IMR-90 (cell line): ENCODE measurements around the gene KCTD16. TPM values are rescaled to one million over a fixed set of nuclear protein-coding genes. Genes with fewer than 3 reads are reported as not detected.

Experiments used
- ATAC-seq: fragments of 200-7000 bp; cut with Tn5 transposase; 2 replicates; pipeline ENCODE4 v1.9.1; 2020; ENCODE audit warnings: low read depth, mild to moderate bottlenecking, moderate library complexity
- BruUV-seq: library from RNA; stranded (reverse); fragments of 400-500 nt; replicated peaks from 2 replicates; lab custom pipeline; 2021; lab: Mats Ljungman, UMichigan
- CTCF ChIA-PET: fragments of 300-600 bp; formaldehyde crosslinking; extraction: SDS; loops from one replicate; lab custom pipeline; 2021; ENCODE audit warnings: antibody characterized with exemption; lab: Yijun Ruan, JAX
- POLR2A ChIA-PET: fragments of 300-600 bp; sonication (Branson Sonifier 250); formaldehyde crosslinking; loops from one replicate; lab custom pipeline; 2022; ENCODE audit warnings: antibody characterized with exemption; ENCODE audit not compliant: unreplicated experiment; lab: Charles Lee
- DNase-seq: peaks from one replicate; pipeline ENCODE4 v3.0.0; 2013
- H2AFZ ChIP-seq: replicated peaks from 2 replicates; pipeline ENCODE3; 2013; ENCODE audit warnings: low read length, mild to moderate bottlenecking; ENCODE audit not compliant: poor library complexity
- H2AK5ac ChIP-seq: 2 replicates; pipeline ENCODE4 v1.6.1; 2013; ENCODE audit warnings: low read depth, low read length, inconsistent platforms
- H2AK9ac ChIP-seq: replicated peaks from 2 replicates; pipeline ENCODE3; 2013; ENCODE audit warnings: mild to moderate bottlenecking, low read depth, low read length, moderate library complexity; ENCODE audit not compliant: poor library complexity
- H2BK120ac ChIP-seq: 2 replicates; pipeline ENCODE4 v1.6.1; 2013; ENCODE audit warnings: low read depth, low read length, inconsistent platforms
- H2BK15ac ChIP-seq: 3 replicates; pipeline ENCODE4 v1.6.1; 2013; ENCODE audit warnings: low read depth, low read length, inconsistent platforms
- H2BK20ac ChIP-seq: 2 replicates; pipeline ENCODE4 v1.6.1; 2013; ENCODE audit warnings: low read depth, mild to moderate bottlenecking, inconsistent platforms, low read length, moderate library complexity
- H2BK5ac ChIP-seq: 2 replicates; pipeline ENCODE4 v1.6.1; 2013; ENCODE audit warnings: mild to moderate bottlenecking, low read depth, low read length, inconsistent platforms; ENCODE audit not compliant: poor library complexity, severe bottlenecking
- H3K14ac ChIP-seq: replicated peaks from 2 replicates; pipeline ENCODE4 v1.6.1; 2013; ENCODE audit warnings: low read depth, low read length, inconsistent platforms
- H3K18ac ChIP-seq: 2 replicates; pipeline ENCODE4 v1.6.1; 2013; ENCODE audit warnings: low read depth, low read length, control low read depth
- H3K23ac ChIP-seq: 2 replicates; pipeline ENCODE4 v1.6.1; 2013; ENCODE audit warnings: low read depth, low read length, inconsistent platforms
- H3K27ac ChIP-seq: 2 replicates; pipeline ENCODE4 v1.5.1; 2013; ENCODE audit warnings: mild to moderate bottlenecking, control low read depth, low read length; ENCODE audit not compliant: insufficient read depth
- H3K27me3 ChIP-seq: 2 replicates; pipeline ENCODE4 v1.6.1; 2013; ENCODE audit warnings: low read length; ENCODE audit not compliant: control insufficient read depth, insufficient read depth
- H3K36me3 ChIP-seq: 2 replicates; pipeline ENCODE4 v1.6.1; 2013; ENCODE audit warnings: low read length, mixed read lengths; ENCODE audit not compliant: control insufficient read depth, insufficient read depth
- H3K4ac ChIP-seq: 2 replicates; pipeline ENCODE4 v1.6.1; 2013; ENCODE audit warnings: low read depth, low read length, inconsistent platforms
- H3K4me1 ChIP-seq: 2 replicates; pipeline ENCODE4 v1.6.1; 2013; ENCODE audit warnings: low read length, mixed read lengths; ENCODE audit not compliant: control insufficient read depth, insufficient read depth
- H3K4me2 ChIP-seq: 2 replicates; pipeline ENCODE4 v1.6.1; 2013; ENCODE audit warnings: low read depth, mild to moderate bottlenecking, control low read depth, low read length, moderate library complexity
- H3K4me3 ChIP-seq: 2 replicates; pipeline ENCODE4 v1.5.1; 2013; ENCODE audit warnings: low read depth, mild to moderate bottlenecking, control low read depth, low read length, moderate library complexity; ENCODE audit not compliant: insufficient read depth
- H3K56ac ChIP-seq: 2 replicates; pipeline ENCODE4 v1.6.1; 2013; ENCODE audit warnings: low read length, inconsistent platforms; ENCODE audit not compliant: insufficient read depth; ENCODE audit errors: extremely low read depth
- H3K79me1 ChIP-seq, 2 experiments: 2 replicates each; pipeline ENCODE4 v1.6.1; 2013; ENCODE audit warnings: low read length in 2 of 2, inconsistent platforms in 1 of 2, low read depth in 1 of 2
- H3K9ac ChIP-seq: 2 replicates; pipeline ENCODE4 v1.6.1; 2013; ENCODE audit warnings: low read depth, low read length, control low read depth
- H3K9me1 ChIP-seq: 2 replicates; pipeline ENCODE4 v1.6.1; 2013; ENCODE audit warnings: low read length, inconsistent platforms; ENCODE audit not compliant: insufficient read depth
- H3K9me3 ChIP-seq: 2 replicates; pipeline ENCODE4 v1.6.1; 2013; ENCODE audit warnings: low read length; ENCODE audit not compliant: control insufficient read depth, insufficient read depth
- H4K20me1 ChIP-seq: 2 replicates; pipeline ENCODE4 v1.6.1; 2013; ENCODE audit warnings: low read length, inconsistent platforms; ENCODE audit not compliant: insufficient read depth
- H4K5ac ChIP-seq: 2 replicates; pipeline ENCODE4 v1.6.1; 2013; ENCODE audit warnings: mild to moderate bottlenecking, low read depth, low read length, control low read depth
- H4K8ac ChIP-seq, 2 experiments: 2 replicates each; pipeline ENCODE4 v1.6.1; 2013; ENCODE audit warnings: low read depth in 2 of 2, low read length in 2 of 2, control low read depth in 1 of 2, inconsistent platforms in 1 of 2
- H4K91ac ChIP-seq: 2 replicates; pipeline ENCODE4 v1.6.1; 2013; ENCODE audit warnings: low read depth, low read length, inconsistent platforms; ENCODE audit not compliant: insufficient read depth
- BHLHE40 ChIP-seq: fragments of 150-350 bp; IDR thresholded peaks from 2 replicates; pipeline ENCODE4 v1.6.1; 2016; ENCODE audit warnings: mild to moderate bottlenecking, low read depth, low read length
- CEBPB ChIP-seq: IDR thresholded peaks from 2 replicates; pipeline ENCODE4 v1.6.1; 2012; ENCODE audit warnings: low read depth, low read length, improper control_type of control experiment
- CHD1 ChIP-seq: IDR thresholded peaks from 2 replicates; pipeline ENCODE4 v1.6.1; 2012; ENCODE audit warnings: low read depth, low read length, improper control_type of control experiment
- FOS ChIP-seq: fragments of 150-350 bp; IDR thresholded peaks from 2 replicates; pipeline ENCODE4 v1.6.1; 2016; ENCODE audit warnings: low read depth, low read length
- MAFK ChIP-seq: IDR thresholded peaks from 2 replicates; pipeline ENCODE4 v1.6.1; 2012; ENCODE audit warnings: low read depth, low read length, improper control_type of control experiment
- MAZ ChIP-seq: IDR thresholded peaks from 2 replicates; pipeline ENCODE4 v1.6.1; 2012; ENCODE audit warnings: low read depth, mild to moderate bottlenecking, low read length, improper control_type of control experiment, moderate library complexity, borderline replicate concordance
- MXI1 ChIP-seq: IDR thresholded peaks from 2 replicates; pipeline ENCODE4 v1.6.1; 2012; ENCODE audit warnings: low read depth, mild to moderate bottlenecking, low read length, moderate library complexity, borderline replicate concordance
- POLR2A ChIP-seq: IDR thresholded peaks from 2 replicates; pipeline ENCODE4 v1.6.1; 2012; ENCODE audit warnings: mild to moderate bottlenecking, low read depth, low read length
- RAD21 ChIP-seq: IDR thresholded peaks from 2 replicates; pipeline ENCODE4 v1.6.1; 2012; ENCODE audit warnings: low read length, improper control_type of control experiment
- RCOR1 ChIP-seq: IDR thresholded peaks from 2 replicates; pipeline ENCODE4 v1.6.1; 2012; ENCODE audit warnings: mild to moderate bottlenecking, low read length, improper control_type of control experiment; ENCODE audit not compliant: insufficient replicate concordance
- RFX5 ChIP-seq: IDR thresholded peaks from 2 replicates; pipeline ENCODE4 v1.8.0; 2012; ENCODE audit warnings: low read depth, mild to moderate bottlenecking, low read length, moderate library complexity
- SMC3 ChIP-seq: fragments of 150-350 bp; IDR thresholded peaks from 2 replicates; pipeline ENCODE4 v1.6.1; 2016; ENCODE audit warnings: low read depth, mild to moderate bottlenecking, antibody characterized with exemption, low read length, moderate library complexity
- WGBS, 2 experiments: methylation state at CpG; one replicate each; pipeline versions ENCODE4 v1.1.5 to v1.1.7; 2013; ENCODE audit warnings: missing lambda C conversion rate in 2 of 2; ENCODE audit not compliant: insufficient read length in 1 of 2; ENCODE audit errors: extremely low coverage in 2 of 2; 5-methylcytosine and 5-hydroxymethylcytosine counted together
- dilution Hi-C: fragments of 300-500 bp; cut with HindIII; formaldehyde crosslinking; loops from one replicate; pipeline ENCODE4 v1.14.3; 2018; ENCODE audit warnings: low sequenced_read_pairs; ENCODE audit not compliant: unreplicated experiment
- in situ Hi-C: fragments of 300-500 bp; cut with MboI; formaldehyde crosslinking; loops from 3 replicates; pipeline ENCODE4 v1.14.3; 2019; ENCODE audit warnings: low sequenced_read_pairs, inconsistent platforms, mixed read lengths
- intact Hi-C: fragments of 100-400 bp; cut with micrococcal nuclease; formaldehyde crosslinking; loops from 2 replicates; pipeline ENCODE4 v1.10.0; 2022
- polyA plus RNA-seq, 3 experiments: library from polyadenylated mRNA; depleted of rRNA; stranded (reverse); fragments of >200 nt; gene quantifications; 2 replicates each; pipeline ENCODE4 v1.2.3, GENCODE V29; 2012; ENCODE audit warnings: low replicate concordance in 1 of 3
- total RNA-seq: library from RNA; depleted of rRNA; stranded (reverse); fragments of >200 nt; gene quantifications from 2 replicates; pipeline ENCODE4 v1.2.3, GENCODE V29; 2012
- TF ChIP-seq, protein P1 (sequence below): conservative IDR thresholded peaks from 2 replicates; pipeline ENCODE4 v1.5.1; 2012; ENCODE audit warnings: mild to moderate bottlenecking, low read depth, low read length, improper control_type of control experiment
- TF ChIP-seq, protein P2 (sequence below): fragments of 150-350 bp; IDR thresholded peaks from 2 replicates; pipeline ENCODE4 v1.6.1; 2017; ENCODE audit warnings: mild to moderate bottlenecking, antibody characterized with exemption, low read length, low read depth
- TF ChIP-seq, protein P3 (sequence below): fragments of 150-350 bp; IDR thresholded peaks from 2 replicates; pipeline ENCODE4 v1.6.1; 2016; ENCODE audit warnings: low read depth, mild to moderate bottlenecking, low read length, moderate library complexity, borderline replicate concordance

Gene KCTD16
- total and polyA plus RNA-seq, 2 of the 4 experiments (the other 2 are of a cell fraction) = 0.43 to 1.1 TPM

DNA sequence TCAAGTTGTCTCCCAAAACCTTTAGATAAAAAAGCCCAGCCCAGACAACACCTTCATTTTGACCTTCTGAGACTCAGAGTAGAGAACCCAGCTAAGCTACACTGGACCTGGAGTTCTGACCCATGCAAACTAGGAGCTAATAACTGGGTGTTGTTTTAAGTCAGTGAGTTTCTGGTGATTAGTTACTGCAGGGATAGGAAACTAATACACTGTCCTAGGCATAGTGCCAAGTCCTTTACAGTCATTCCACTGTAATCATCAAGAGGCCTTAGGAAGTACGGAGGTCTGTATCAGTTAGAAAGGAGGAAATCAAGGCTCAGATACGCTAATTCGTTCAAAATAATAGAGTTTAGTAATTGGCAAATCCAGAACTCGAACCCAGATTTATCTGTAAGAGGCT lies 197.9 kb downstream of the KCTD16 start:
- Histone ChIP-seq H4K5ac (no peak overlapping the region), H3K56ac (no peak overlapping the region), H3K9ac (no peak overlapping the region), H3K18ac (no peak overlapping the region), H3K14ac (no peak overlapping the region), H3K4me3 (no peak overlapping the region), H3K4ac (no peak overlapping the region), H3K4me1 (no peaks in the 10 kb centered on the region), H2BK120ac (no peak overlapping the region), H3K27me3 (no peaks in the 10 kb centered on the region; the same call in 1 of the 2 replicates), H3K9me3 (no peaks in the 10 kb centered on the region), H2BK15ac (no peak overlapping the region), H3K79me1 (no peaks in the 10 kb centered on the region), H2AK5ac (no peak overlapping the region), H4K91ac (no peak overlapping the region), H2AK9ac (no peak overlapping the region), H2BK20ac (no peak overlapping the region), H3K27ac (no peak overlapping the region), H2BK5ac (no peak overlapping the region), H3K23ac (no peak overlapping the region), H4K8ac (no peak overlapping the region), H3K36me3 (no peaks in the 10 kb centered on the region), H2AFZ (no peak overlapping the region), H3K4me2 (no peak overlapping the region), H4K20me1 (no peaks in the 10 kb centered on the region), H3K9me1 (no peaks in the 10 kb centered on the region)
- TF ChIP-seq, protein P1, sequence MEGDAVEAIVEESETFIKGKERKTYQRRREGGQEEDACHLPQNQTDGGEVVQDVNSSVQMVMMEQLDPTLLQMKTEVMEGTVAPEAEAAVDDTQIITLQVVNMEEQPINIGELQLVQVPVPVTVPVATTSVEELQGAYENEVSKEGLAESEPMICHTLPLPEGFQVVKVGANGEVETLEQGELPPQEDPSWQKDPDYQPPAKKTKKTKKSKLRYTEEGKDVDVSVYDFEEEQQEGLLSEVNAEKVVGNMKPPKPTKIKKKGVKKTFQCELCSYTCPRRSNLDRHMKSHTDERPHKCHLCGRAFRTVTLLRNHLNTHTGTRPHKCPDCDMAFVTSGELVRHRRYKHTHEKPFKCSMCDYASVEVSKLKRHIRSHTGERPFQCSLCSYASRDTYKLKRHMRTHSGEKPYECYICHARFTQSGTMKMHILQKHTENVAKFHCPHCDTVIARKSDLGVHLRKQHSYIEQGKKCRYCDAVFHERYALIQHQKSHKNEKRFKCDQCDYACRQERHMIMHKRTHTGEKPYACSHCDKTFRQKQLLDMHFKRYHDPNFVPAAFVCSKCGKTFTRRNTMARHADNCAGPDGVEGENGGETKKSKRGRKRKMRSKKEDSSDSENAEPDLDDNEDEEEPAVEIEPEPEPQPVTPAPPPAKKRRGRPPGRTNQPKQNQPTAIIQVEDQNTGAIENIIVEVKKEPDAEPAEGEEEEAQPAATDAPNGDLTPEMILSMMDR = no peak
- no peak for TF ChIP-seq CEBPB
- no peak for TF ChIP-seq CHD1
- TF ChIP-seq MAFK = no peak
- TF ChIP-seq SMC3 = no peak
- no peak for TF ChIP-seq RAD21
- no peak for TF ChIP-seq FOS
- TF ChIP-seq, protein P2, sequence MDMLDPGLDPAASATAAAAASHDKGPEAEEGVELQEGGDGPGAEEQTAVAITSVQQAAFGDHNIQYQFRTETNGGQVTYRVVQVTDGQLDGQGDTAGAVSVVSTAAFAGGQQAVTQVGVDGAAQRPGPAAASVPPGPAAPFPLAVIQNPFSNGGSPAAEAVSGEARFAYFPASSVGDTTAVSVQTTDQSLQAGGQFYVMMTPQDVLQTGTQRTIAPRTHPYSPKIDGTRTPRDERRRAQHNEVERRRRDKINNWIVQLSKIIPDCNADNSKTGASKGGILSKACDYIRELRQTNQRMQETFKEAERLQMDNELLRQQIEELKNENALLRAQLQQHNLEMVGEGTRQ = no peak
- TF ChIP-seq MXI1 = no peak
- no peak for TF ChIP-seq BHLHE40
- TF ChIP-seq, protein P3, sequence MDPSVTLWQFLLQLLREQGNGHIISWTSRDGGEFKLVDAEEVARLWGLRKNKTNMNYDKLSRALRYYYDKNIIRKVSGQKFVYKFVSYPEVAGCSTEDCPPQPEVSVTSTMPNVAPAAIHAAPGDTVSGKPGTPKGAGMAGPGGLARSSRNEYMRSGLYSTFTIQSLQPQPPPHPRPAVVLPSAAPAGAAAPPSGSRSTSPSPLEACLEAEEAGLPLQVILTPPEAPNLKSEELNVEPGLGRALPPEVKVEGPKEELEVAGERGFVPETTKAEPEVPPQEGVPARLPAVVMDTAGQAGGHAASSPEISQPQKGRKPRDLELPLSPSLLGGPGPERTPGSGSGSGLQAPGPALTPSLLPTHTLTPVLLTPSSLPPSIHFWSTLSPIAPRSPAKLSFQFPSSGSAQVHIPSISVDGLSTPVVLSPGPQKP = no peak
- TF ChIP-seq POLR2A = no peak
- TF ChIP-seq MAZ = no peak
- TF ChIP-seq RFX5 = no peak
- TF ChIP-seq RCOR1 = no peak
- DNase-seq (peak; percentile 62), ATAC-seq (peak; percentile 66)
- CTCF ChIA-PET = interaction anchor here (0.6 kb wide), 1 partner anchor 15 kb away, joined by 4 read pairs; no protein-coding TSS in a partner anchor
- in situ Hi-C loops = no loop called here
- POLR2A ChIA-PET = no interaction called here
- dilution Hi-C loops = no loop called here
- WGBS, 2 experiments = 28% methylated on average over 3 of the region's 4 CpGs; no CpG with 5 or more reads in 1 of the 2 experiments
- intact Hi-C loops = no loop called here
- no TSS peak for BruUV-seq
